Common myeloid progenitor, CD34-positive (primary cell): Measurements from ENCODE around the gene ADCY5.

Experiments used
- CTCF ChIA-PET: fragments of 350-600 bp; sonication (Branson Sonifier 250); formaldehyde crosslinking; loops from one replicate; lab custom pipeline; 2021; ENCODE audit warnings: antibody characterized with exemption; lab: Charles Lee
- POLR2A ChIA-PET: fragments of 350-600 bp; sonication (Branson Sonifier 250); formaldehyde crosslinking; loops from one replicate; lab custom pipeline; 2021; ENCODE audit warnings: antibody characterized with exemption; lab: Charles Lee
- DNase-seq, 3 donors: peaks; one replicate each; pipeline versions ENCODE4 v3.0.0 to v3.0.0-alpha.2; 2013
- H3K27ac ChIP-seq, 2 experiments: 1 replicate in 1 of 2; 2 replicates in 1 of 2; pipeline ENCODE4 v1.7.0; 2013; ENCODE audit warnings: inconsistent platforms in 2 of 2, low read length in 2 of 2, mild to moderate bottlenecking in 2 of 2, low read depth in 1 of 2, moderate library complexity in 1 of 2; ENCODE audit not compliant: severe bottlenecking in 2 of 2, insufficient read depth in 1 of 2, poor library complexity in 1 of 2
- H3K27me3 ChIP-seq, 5 experiments: replicated peaks in 2 of 5; 1 replicate in 3 of 5; 2 replicates in 2 of 5; pipeline versions ENCODE4 v1.6.1 to v1.7.0; 2013; ENCODE audit warnings: low read length in 4 of 5, mild to moderate bottlenecking in 2 of 5, moderate library complexity in 2 of 5, inconsistent platforms in 1 of 5; ENCODE audit not compliant: insufficient read depth in 5 of 5, control insufficient read depth in 4 of 5
- H3K36me3 ChIP-seq, 4 experiments: 1 replicate in 2 of 4; 2 replicates in 2 of 4; pipeline versions ENCODE4 v1.6.1 to v1.7.0; 2013; ENCODE audit warnings: low read length in 3 of 4, control low read depth in 1 of 4, mild to moderate bottlenecking in 1 of 4; ENCODE audit not compliant: control insufficient read depth in 4 of 4, insufficient read depth in 4 of 4
- H3K4me1 ChIP-seq, 4 experiments: 1 replicate in 3 of 4; 2 replicates in 1 of 4; pipeline versions ENCODE4 v1.6.1 to v1.7.1; 2013; ENCODE audit warnings: low read length in 3 of 4, mild to moderate bottlenecking in 3 of 4, control low read depth in 1 of 4, inconsistent platforms in 1 of 4, moderate library complexity in 1 of 4; ENCODE audit not compliant: control insufficient read depth in 4 of 4, insufficient read depth in 4 of 4; ENCODE audit errors: control extremely low read depth in 1 of 4
- H3K4me3 ChIP-seq, 7 experiments: 1 replicate in 4 of 7; 2 replicates in 3 of 7; pipeline versions ENCODE4 v1.5.1 to v1.7.0; 2013; ENCODE audit warnings: mild to moderate bottlenecking in 7 of 7, low read length in 6 of 7, moderate library complexity in 6 of 7, inconsistent platforms in 2 of 7, low read depth in 2 of 7, control low read depth in 1 of 7; ENCODE audit not compliant: insufficient read depth in 4 of 7, control insufficient read depth in 1 of 7; ENCODE audit errors: extremely low read depth in 1 of 7
- H3K9me3 ChIP-seq, 5 experiments: 1 replicate in 4 of 5; 2 replicates in 1 of 5; pipeline versions ENCODE4 v1.6.1 to v1.7.1; 2013; ENCODE audit warnings: low read length in 4 of 5, mild to moderate bottlenecking in 2 of 5, inconsistent platforms in 1 of 5, low read depth in 1 of 5, moderate library complexity in 1 of 5; ENCODE audit not compliant: control insufficient read depth in 4 of 5, insufficient read depth in 2 of 5; ENCODE audit errors: control extremely low read depth in 1 of 5
- WGBS: methylation state at CpG from one replicate; pipeline ENCODE4 v1.1.5; 2013; ENCODE audit not compliant: insufficient coverage; 5-methylcytosine and 5-hydroxymethylcytosine counted together

The ADCY5 gene

GRCh38 chr3:123339302-123339701, 109.6 kb downstream of the ADCY5 start:
- peaks cover 0 to 8% (median 5%) of the 10 kb centered on the region in 4 experiments for H3K4me1 ChIP-seq
- no peaks in the 10 kb centered on the region for H3K27me3 ChIP-seq
- no peak overlapping the region for H3K27ac ChIP-seq
- ChIA-PET CTCF (no interaction called here), POLR2A (no interaction called here)
- H3K9me3 ChIP-seq, result no peaks in the 10 kb centered on the region
- 100% methylated on average over 3 of the region's 3 CpGs for WGBS
- H3K36me3 ChIP-seq, result no peaks in the 10 kb centered on the region
- no peak for DNase-seq
- no peak overlapping the region for H3K4me3 ChIP-seq

GRCh38 chr3:123338620-123339061, 110.2 kb downstream of the ADCY5 start:
- ChIA-PET CTCF (no interaction called here), POLR2A (no interaction called here)
- 57% methylated on average over 5 of the region's 5 CpGs for WGBS
- no peak overlapping the region for H3K27ac ChIP-seq
- no peak overlapping the region for H3K4me3 ChIP-seq
- H3K9me3 ChIP-seq, result no peaks in the 10 kb centered on the region
- no peaks in the 10 kb centered on the region for H3K27me3 ChIP-seq
- H3K4me1 ChIP-seq, result peaks cover 0 to 8% (median 5%) of the 10 kb centered on the region in 4 experiments
- DNase-seq, result no peak
- no peaks in the 10 kb centered on the region for H3K36me3 ChIP-seq

GRCh38 chr3:123337948-123338619, 110.8 kb downstream of the ADCY5 start:
- Histone ChIP-seq H3K4me3 (no peak overlapping the region), H3K9me3 (no peaks in the 10 kb centered on the region), H3K36me3 (no peaks in the 10 kb centered on the region), H3K4me1 (peaks cover 0 to 8% (median 5%) of the 10 kb centered on the region in 4 experiments), H3K27me3 (no peaks in the 10 kb centered on the region), H3K27ac (no peak overlapping the region)
- ChIA-PET POLR2A (no interaction called here), CTCF (interaction anchor here (1.2 to 1.4 kb wide), 3 partner anchors 9 to 222 kb away, joined by 3 to 6 read pairs (median 6); no protein-coding TSS in a partner anchor)
- DNase-seq, result no peak
- 72% methylated on average over 8 of the region's 8 CpGs for WGBS

- no peaks in the 10 kb centered on the region for H3K27me3 ChIP-seq
Measured at GRCh38 chr3:123337226-123337625, 111.7 kb downstream of the ADCY5 start.

GRCh38 chr3:123336441-123336851, 112.4 kb downstream of the ADCY5 start:
- Histone ChIP-seq H3K36me3 (no peaks in the 10 kb centered on the region), H3K27me3 (no peaks in the 10 kb centered on the region), H3K9me3 (no peaks in the 10 kb centered on the region), H3K4me1 (peaks cover 0 to 8% (median 5%) of the 10 kb centered on the region in 4 experiments), H3K27ac (no peak overlapping the region), H3K4me3 (no peak overlapping the region)
- 100% methylated on average over 6 of the region's 7 CpGs for WGBS
- CTCF ChIA-PET, result interaction anchor here (1.0 kb wide), 1 partner anchor 23 kb away, joined by 3 read pairs; no protein-coding TSS in a partner anchor
- POLR2A ChIA-PET, result no interaction called here
- no peak for DNase-seq

More at GRCh38 chr3:123337226-123337625, 111.7 kb downstream of the ADCY5 start:
- Histone ChIP-seq H3K9me3 (no peaks in the 10 kb centered on the region), H3K4me3 (no peak overlapping the region), H3K27ac (no peak overlapping the region), H3K36me3 (no peaks in the 10 kb centered on the region), H3K4me1 (peaks cover 0 to 8% (median 5%) of the 10 kb centered on the region in 4 experiments)
- POLR2A ChIA-PET, result no interaction called here
- CTCF ChIA-PET, result interaction anchor here (1.2 to 1.4 kb wide), 3 partner anchors 8 to 223 kb away, joined by 3 to 6 read pairs (median 6); no protein-coding TSS in a partner anchor
- DNase-seq, result no peak
- 91% methylated on average over 8 of the region's 11 CpGs for WGBS

- Histone ChIP-seq H3K27ac (no peak overlapping the region), H3K36me3 (no peaks in the 10 kb centered on the region), H3K4me3 (no peak overlapping the region), H3K9me3 (no peaks in the 10 kb centered on the region), H3K27me3 (no peaks in the 10 kb centered on the region), H3K4me1 (peaks cover 0 to 8% (median 5%) of the 10 kb centered on the region in 4 experiments)
- ChIA-PET POLR2A (no interaction called here), CTCF (interaction anchor here (1.0 kb wide), 1 partner anchor 24 kb away, joined by 3 read pairs; no protein-coding TSS in a partner anchor)
- DNase-seq, result no peak
- WGBS, result 75% methylated on average over 4 of the region's 4 CpGs
Measured at GRCh38 chr3:123336001-123336400, 112.9 kb downstream of the ADCY5 start.

GRCh38 chr3:123335007-123335670, 113.8 kb downstream of the ADCY5 start:
- Histone ChIP-seq H3K9me3 (no peaks in the 10 kb centered on the region), H3K36me3 (no peaks in the 10 kb centered on the region), H3K4me3 (no peak overlapping the region), H3K4me1 (peaks cover 0 to 8% (median 5%) of the 10 kb centered on the region in 4 experiments), H3K27me3 (no peaks in the 10 kb centered on the region), H3K27ac (no peak overlapping the region)
- peak in 2 of 3 donors; percentile 11 to 23 for DNase-seq
- POLR2A ChIA-PET, result no interaction called here
- WGBS, result 51% methylated on average over 13 of the region's 14 CpGs
- CTCF ChIA-PET, result interaction anchor here (0.5 kb wide), 1 partner anchor 42 kb away, joined by 3 read pairs; no protein-coding TSS in a partner anchor
